Mesothelial cell of epicardium (in vitro differentiated cells): Measurements from ENCODE around the gene POM121L12. TPM values are rescaled to one million over a fixed set of nuclear protein-coding genes. Genes with fewer than 3 reads are reported as not detected.

Experiments
- DNase-seq, 2 experiments: peaks; one replicate each; pipeline ENCODE4 v3.0.0; 2021; ENCODE audit warnings: low spot score in 2 of 2; ENCODE audit not compliant: unreplicated experiment in 2 of 2
- H3K27ac Mint-ChIP-seq: 2 replicates; pipeline ENCODE4 v1.8.0; 2021; ENCODE audit warnings: mixed read lengths
- H3K27me3 Mint-ChIP-seq: 2 replicates; pipeline ENCODE4 v1.8.0; 2021; ENCODE audit warnings: low read depth, mixed read lengths
- H3K36me3 Mint-ChIP-seq: 2 replicates; pipeline ENCODE4 v1.8.0; 2021; ENCODE audit warnings: mixed read lengths
- H3K4me1 Mint-ChIP-seq: 2 replicates; pipeline ENCODE4 v1.8.0; 2021; ENCODE audit warnings: mixed read lengths
- H3K4me3 Mint-ChIP-seq: 2 replicates; pipeline ENCODE4 v1.8.0; 2021; ENCODE audit warnings: mild to moderate bottlenecking, moderate library complexity, mixed read lengths
- H3K9me3 Mint-ChIP-seq: 2 replicates; pipeline ENCODE4 v1.8.0; 2021; ENCODE audit warnings: mixed read lengths
- total RNA-seq: library from RNA; stranded (reverse); gene quantifications from 3 replicates; pipeline ENCODE4 v1.2.1, GENCODE V29; 2021
- TF ChIP-seq, protein P1 (sequence below): fragments of 200-600 bp; sonication (generic); IDR thresholded peaks from one replicate; pipeline ENCODE4 v1.5.0; 2021; ENCODE audit warnings: antibody characterized with exemption; ENCODE audit not compliant: unreplicated experiment

POM121L12 gene
- not detected in 3 replicates for total RNA-seq

DNA sequence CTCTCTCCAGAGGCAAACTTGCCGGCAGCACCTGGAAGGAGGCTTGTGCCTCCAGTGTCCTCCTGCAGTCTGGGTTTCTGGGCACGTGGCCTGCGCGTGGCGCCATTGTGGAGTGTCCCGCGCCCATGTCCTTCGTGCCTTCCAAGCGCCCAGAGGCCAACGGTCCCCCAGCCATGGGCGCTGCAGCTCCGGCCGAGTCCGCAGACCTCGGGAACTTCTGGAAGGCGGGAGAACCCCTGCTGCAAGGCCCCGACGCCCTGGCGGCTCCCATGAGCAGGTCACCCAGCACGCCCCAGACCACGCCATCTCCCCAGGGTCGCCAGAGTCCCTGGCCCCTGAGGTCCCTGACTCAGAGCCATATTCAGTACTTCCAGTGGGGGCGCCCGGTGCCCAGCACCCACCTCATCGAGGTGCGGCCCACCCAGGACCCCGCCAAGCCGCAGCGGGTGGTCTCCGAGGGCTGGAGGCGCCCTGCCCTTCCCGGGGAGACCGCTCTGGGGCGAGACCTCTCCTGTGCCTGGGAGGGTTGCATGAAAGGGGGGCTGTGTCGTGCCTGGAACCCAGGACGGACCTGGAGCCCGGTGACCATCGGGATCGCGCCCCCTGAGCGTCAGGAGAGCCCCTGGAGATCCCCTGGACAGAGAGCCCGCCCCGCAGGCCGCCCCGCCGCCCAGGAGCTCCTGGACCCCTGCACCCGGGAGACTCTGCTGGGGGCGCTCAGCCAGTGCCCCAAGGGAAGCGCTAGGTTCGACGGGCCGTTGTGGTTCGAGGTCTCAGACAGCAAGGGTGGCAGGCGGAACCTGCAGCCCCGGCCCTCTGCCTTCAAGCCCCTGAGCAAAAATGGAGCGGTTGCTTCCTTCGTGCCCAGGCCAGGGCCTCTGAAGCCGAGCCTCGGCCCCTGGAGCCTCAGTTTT is at the start of gene POM121L12:
POM121L12 (plus strand) TSS at position 135 of the 914 bp plus-strand sequence; CDS start at position 174, 39 bp downstream.
- TF ChIP-seq, protein P1, sequence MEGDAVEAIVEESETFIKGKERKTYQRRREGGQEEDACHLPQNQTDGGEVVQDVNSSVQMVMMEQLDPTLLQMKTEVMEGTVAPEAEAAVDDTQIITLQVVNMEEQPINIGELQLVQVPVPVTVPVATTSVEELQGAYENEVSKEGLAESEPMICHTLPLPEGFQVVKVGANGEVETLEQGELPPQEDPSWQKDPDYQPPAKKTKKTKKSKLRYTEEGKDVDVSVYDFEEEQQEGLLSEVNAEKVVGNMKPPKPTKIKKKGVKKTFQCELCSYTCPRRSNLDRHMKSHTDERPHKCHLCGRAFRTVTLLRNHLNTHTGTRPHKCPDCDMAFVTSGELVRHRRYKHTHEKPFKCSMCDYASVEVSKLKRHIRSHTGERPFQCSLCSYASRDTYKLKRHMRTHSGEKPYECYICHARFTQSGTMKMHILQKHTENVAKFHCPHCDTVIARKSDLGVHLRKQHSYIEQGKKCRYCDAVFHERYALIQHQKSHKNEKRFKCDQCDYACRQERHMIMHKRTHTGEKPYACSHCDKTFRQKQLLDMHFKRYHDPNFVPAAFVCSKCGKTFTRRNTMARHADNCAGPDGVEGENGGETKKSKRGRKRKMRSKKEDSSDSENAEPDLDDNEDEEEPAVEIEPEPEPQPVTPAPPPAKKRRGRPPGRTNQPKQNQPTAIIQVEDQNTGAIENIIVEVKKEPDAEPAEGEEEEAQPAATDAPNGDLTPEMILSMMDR = no peak
- Mint-ChIP-seq H3K36me3 (no peaks in the 10 kb centered on the region), H3K9me3 (no peaks in the 10 kb centered on the region), H3K27ac (no peak within 1 kb of the TSS), H3K4me1 (no peaks in the 10 kb centered on the region), H3K4me3 (no peak within 1 kb of the TSS), H3K27me3 (no peaks in the 10 kb centered on the region)
- DNase-seq = no peak

DNA sequence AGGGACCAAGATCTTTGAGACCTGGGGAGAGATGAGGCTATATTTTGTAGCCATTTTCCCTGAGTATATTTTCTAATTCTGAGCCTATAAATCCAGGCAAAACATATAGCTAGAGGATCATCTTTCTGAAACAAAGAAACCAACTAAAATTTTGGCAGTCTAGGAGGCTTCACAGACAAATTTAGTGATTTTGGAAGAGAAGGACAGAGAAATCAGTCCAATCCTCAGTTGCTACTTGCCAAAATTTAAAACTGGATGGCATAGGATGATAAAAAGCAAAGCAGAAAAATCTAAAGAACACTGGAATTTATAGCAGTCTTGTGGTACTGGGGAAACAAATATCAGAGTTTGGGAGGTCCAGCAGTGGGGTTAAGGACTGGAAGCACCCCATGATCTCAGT is 43.4 kb upstream of the POM121L12 start:
- Mint-ChIP-seq H3K4me1 (no peaks in the 10 kb centered on the region), H3K27me3 (no peaks in the 10 kb centered on the region), H3K27ac (no peak overlapping the region), H3K36me3 (peaks cover 1% of the 10 kb centered on the region), H3K9me3 (peaks cover 24% of the 10 kb centered on the region), H3K4me3 (no peak overlapping the region)
- DNase-seq = no peak
- TF ChIP-seq, protein P1 = no peak

DNA sequence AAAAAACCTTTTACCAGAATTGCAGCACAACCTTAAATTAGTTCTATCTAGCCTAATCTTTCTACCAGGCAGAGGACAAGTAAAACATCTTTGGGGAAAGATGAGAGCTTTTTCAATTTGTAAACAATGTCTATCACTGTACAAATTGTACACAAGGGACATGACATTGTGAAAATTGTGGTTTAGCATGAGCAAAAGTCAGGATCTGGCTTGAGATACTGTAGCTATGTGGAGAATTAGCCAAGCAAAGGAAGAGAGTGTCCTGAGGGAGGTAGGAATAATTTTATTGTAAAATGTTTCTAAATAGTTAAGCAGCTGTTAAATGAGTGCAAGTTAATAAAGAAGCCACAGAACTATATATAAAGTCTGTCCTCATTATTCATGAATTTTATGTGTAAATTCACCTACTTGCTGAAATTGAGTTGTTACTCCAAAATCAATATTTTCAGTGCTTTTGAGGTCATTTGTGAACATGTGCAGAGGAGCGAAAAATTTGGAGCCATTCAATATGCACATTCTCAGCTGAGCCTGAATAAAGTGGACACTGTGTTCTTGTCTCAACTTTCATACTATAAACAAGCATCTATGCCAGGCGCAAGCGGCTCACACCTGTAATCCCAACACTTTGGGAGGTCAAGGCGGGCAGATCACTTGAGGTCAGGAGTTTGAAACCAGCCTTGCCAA is 42.8 kb upstream of the POM121L12 start:
- TF ChIP-seq, protein P1 = no peak
- Mint-ChIP-seq H3K27me3 (no peaks in the 10 kb centered on the region), H3K9me3 (peaks cover 18% of the 10 kb centered on the region), H3K36me3 (no peaks in the 10 kb centered on the region), H3K27ac (no peak overlapping the region), H3K4me1 (no peaks in the 10 kb centered on the region), H3K4me3 (no peak overlapping the region)
- no peak for DNase-seq

DNA sequence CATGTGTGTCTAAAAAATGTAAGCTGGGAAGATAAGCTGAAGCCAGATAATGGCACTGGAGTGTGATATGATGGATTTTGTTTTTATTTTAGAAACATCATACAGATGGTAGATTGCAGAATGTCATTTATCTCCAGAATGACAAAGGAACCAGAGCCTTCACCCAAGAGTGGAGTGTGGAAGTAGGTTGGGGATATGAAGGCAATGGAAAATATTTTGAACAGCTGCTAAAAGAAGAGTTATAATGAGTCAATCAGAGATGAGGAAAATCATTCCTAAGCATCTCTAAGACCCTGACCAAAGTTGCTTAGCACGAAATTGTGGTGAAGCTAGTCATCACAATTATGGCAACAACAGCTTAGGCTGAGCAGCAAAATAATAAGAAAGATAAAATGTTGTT is 39.8 kb upstream of the POM121L12 start:
- no peak for DNase-seq
- Mint-ChIP-seq H3K4me1 (no peaks in the 10 kb centered on the region), H3K4me3 (no peak overlapping the region), H3K9me3 (peaks cover 6% of the 10 kb centered on the region), H3K36me3 (no peaks in the 10 kb centered on the region), H3K27ac (no peak overlapping the region), H3K27me3 (no peaks in the 10 kb centered on the region)
- TF ChIP-seq, protein P1 = no peak

DNA sequence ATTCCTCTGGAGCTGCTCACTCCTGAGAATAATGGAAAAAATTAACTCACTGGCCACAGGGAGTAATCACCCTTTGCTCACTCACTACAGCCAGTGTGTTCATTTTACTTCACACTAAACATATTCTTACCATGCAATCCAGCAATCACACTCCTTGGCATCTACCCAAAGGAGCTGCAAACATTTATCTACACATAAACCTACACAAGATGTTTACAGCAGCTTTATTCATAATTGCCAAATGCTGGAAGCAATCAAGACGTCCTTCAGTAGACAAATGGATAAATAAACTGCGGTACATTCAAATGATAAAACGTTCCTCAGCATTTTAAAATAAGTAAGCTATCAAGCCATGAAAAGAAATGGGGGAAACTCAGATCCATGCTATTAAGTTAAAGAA is 34.2 kb upstream of the POM121L12 start:
- no peak overlapping the region for H3K4me3 Mint-ChIP-seq
- DNase-seq = no peak
- H3K36me3 Mint-ChIP-seq = no peaks in the 10 kb centered on the region
- no peaks in the 10 kb centered on the region for H3K27me3 Mint-ChIP-seq
- H3K4me1 Mint-ChIP-seq = no peaks in the 10 kb centered on the region
- H3K9me3 Mint-ChIP-seq = peaks cover 13% of the 10 kb centered on the region
- no peak overlapping the region for H3K27ac Mint-ChIP-seq
- TF ChIP-seq, protein P1 = no peak
